ENCODE results near the gene PTPRG.
A peak's percentile ranks its signal among the peaks of the same experiment; 100 is the strongest.

The PTPRG gene

DNA sequence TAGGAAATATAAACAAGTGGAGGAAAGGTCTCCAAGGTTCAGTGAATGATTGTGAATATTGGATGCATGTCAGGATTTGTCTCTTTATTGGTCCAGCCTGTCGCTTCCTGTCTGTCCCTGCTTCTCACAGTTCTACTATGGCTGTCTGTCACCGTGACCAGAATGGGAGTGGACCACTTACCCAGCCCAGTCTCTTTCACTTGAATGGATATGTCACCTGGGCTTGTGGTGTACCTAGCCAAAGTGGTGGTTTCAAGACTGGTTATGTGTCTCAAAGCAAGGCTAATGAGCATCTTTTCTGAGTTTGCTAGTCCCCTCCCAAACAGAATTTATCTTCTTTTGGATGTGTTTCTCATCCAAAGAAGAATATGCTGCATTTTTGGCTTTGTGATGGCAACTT lies 231.7 kb downstream of the PTPRG start:
- H3K9me3 ChIP-seq (ENCODE audit: control insufficient read depth, low read length) = no peaks in the 10 kb centered on the region
- H3K79me2 ChIP-seq = peaks cover 26% of the 10 kb centered on the region
- H3K4me1 ChIP-seq = peaks cover 13% of the 10 kb centered on the region
- TF ChIP-seq, protein P1, sequence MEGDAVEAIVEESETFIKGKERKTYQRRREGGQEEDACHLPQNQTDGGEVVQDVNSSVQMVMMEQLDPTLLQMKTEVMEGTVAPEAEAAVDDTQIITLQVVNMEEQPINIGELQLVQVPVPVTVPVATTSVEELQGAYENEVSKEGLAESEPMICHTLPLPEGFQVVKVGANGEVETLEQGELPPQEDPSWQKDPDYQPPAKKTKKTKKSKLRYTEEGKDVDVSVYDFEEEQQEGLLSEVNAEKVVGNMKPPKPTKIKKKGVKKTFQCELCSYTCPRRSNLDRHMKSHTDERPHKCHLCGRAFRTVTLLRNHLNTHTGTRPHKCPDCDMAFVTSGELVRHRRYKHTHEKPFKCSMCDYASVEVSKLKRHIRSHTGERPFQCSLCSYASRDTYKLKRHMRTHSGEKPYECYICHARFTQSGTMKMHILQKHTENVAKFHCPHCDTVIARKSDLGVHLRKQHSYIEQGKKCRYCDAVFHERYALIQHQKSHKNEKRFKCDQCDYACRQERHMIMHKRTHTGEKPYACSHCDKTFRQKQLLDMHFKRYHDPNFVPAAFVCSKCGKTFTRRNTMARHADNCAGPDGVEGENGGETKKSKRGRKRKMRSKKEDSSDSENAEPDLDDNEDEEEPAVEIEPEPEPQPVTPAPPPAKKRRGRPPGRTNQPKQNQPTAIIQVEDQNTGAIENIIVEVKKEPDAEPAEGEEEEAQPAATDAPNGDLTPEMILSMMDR (IDR thresholded peaks at IDR 0.05) = no peak
- no peak overlapping the region for H3K9ac ChIP-seq
- H3K27ac ChIP-seq = no peak overlapping the region
- H2AFZ ChIP-seq = no peak overlapping the region
- H3K27me3 ChIP-seq (ENCODE audit: control insufficient read depth, insufficient read depth, low read length) = no peaks in the 10 kb centered on the region
- no peak overlapping the region for H3K4me3 ChIP-seq (ENCODE audit: low read depth, low read length)
- no peaks in the 10 kb centered on the region for H3K36me3 ChIP-seq (ENCODE audit: control insufficient read depth, insufficient read depth, low read length)
- H3K4me2 ChIP-seq (ENCODE audit: low read length) = no peak overlapping the region

DNA sequence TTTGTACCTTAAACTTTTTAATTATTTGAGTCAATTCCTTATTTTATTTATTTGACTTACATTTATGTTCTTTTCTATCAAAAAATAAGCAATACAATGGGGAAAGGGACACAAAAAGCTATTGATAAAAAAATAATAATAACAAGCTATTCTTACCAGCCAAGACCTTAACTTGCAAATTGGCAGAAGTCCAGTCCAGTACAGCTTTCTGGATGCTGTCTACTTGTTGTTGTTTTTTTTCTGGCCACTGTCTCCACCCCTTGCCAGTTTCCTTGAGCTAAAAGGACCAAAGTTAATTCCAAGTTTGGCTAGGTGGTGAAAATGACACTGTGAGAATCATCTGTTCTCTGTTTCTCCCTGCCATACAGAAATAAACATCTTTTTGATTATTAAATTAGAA lies 232.2 kb downstream of the PTPRG start:
- TF ChIP-seq, protein P1 (IDR thresholded peaks at IDR 0.05) = no peak
- Histone ChIP-seq H3K9ac (no peak overlapping the region), H3K79me2 (peaks cover 28% of the 10 kb centered on the region), H3K36me3 (ENCODE audit: control insufficient read depth, insufficient read depth, low read length) (no peaks in the 10 kb centered on the region), H3K27me3 (ENCODE audit: control insufficient read depth, insufficient read depth, low read length) (no peaks in the 10 kb centered on the region), H3K4me2 (ENCODE audit: low read length) (no peak overlapping the region), H3K27ac (no peak overlapping the region), H3K4me3 (ENCODE audit: low read depth, low read length) (no peak overlapping the region), H3K9me3 (ENCODE audit: control insufficient read depth, low read length) (no peaks in the 10 kb centered on the region), H2AFZ (no peak overlapping the region), H3K4me1 (peaks cover 16% of the 10 kb centered on the region)

DNA sequence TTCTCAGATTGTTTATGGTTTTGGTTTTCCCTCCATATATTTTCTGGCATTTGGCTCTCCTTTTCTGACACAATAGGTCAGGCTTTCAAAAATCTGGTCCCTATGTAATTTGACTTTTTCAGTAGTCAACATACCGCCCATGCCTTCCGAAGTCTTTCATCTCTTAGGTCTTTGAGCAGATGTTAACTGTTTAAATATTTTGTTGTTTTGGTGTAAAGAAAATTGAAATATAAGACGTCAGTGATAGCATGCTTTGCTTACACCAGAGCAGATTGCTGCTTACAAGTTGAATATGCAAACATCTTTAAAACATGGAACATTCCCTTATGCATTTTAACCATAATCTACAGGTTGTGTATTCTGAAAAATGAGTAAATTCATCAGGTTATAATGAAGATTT lies 233.0 kb downstream of the PTPRG start:
- H3K36me3 ChIP-seq (ENCODE audit: control insufficient read depth, insufficient read depth, low read length) = no peaks in the 10 kb centered on the region
- H3K4me1 ChIP-seq = peaks cover 16% of the 10 kb centered on the region

DNA sequence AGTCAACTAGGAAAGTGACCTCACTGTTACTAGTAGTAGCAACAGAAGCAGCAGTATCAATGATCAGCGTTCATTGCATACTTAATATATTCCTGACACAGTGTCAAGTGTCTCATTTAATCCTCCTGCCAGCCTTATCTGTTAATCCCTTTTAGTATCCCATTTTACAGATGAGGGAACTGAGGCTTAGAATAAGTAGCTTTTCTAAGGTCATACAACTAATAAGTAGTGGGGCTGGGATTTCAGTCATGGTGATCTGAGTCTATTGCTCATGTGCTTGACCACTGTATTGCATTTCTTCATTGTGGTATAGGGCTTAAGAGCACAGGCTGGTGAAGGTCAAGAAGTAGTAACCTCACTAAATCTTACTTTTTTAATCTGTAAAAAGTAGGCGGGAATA lies 233.6 kb downstream of the PTPRG start:
- Histone ChIP-seq H3K36me3 (ENCODE audit: control insufficient read depth, insufficient read depth, low read length) (no peaks in the 10 kb centered on the region), H3K4me3 (ENCODE audit: low read depth, low read length) (no peak overlapping the region), H3K4me2 (ENCODE audit: low read length) (no peak overlapping the region), H3K4me1 (peaks cover 18% of the 10 kb centered on the region), H2AFZ (no peak overlapping the region), H3K79me2 (peaks cover 38% of the 10 kb centered on the region), H3K27me3 (ENCODE audit: control insufficient read depth, insufficient read depth, low read length) (no peaks in the 10 kb centered on the region), H3K9me3 (ENCODE audit: control insufficient read depth, low read length) (no peaks in the 10 kb centered on the region), H3K27ac (no peak overlapping the region), H3K9ac (no peak overlapping the region)
- TF ChIP-seq, protein P1 (IDR thresholded peaks at IDR 0.05) = no peak

More for the DNA sequence above, 233.0 kb downstream of the PTPRG start:
- H3K4me3 ChIP-seq (ENCODE audit: low read depth, low read length) = no peak overlapping the region
- H3K4me2 ChIP-seq (ENCODE audit: low read length) = no peak overlapping the region
- no peak overlapping the region for H2AFZ ChIP-seq
- no peaks in the 10 kb centered on the region for H3K9me3 ChIP-seq (ENCODE audit: control insufficient read depth, low read length)
- no peak overlapping the region for H3K9ac ChIP-seq
- TF ChIP-seq, protein P1 (IDR thresholded peaks at IDR 0.05) = no peak
- H3K27ac ChIP-seq = no peak overlapping the region
- H3K27me3 ChIP-seq (ENCODE audit: control insufficient read depth, insufficient read depth, low read length) = no peaks in the 10 kb centered on the region
- H3K79me2 ChIP-seq = peaks cover 31% of the 10 kb centered on the region

DNA sequence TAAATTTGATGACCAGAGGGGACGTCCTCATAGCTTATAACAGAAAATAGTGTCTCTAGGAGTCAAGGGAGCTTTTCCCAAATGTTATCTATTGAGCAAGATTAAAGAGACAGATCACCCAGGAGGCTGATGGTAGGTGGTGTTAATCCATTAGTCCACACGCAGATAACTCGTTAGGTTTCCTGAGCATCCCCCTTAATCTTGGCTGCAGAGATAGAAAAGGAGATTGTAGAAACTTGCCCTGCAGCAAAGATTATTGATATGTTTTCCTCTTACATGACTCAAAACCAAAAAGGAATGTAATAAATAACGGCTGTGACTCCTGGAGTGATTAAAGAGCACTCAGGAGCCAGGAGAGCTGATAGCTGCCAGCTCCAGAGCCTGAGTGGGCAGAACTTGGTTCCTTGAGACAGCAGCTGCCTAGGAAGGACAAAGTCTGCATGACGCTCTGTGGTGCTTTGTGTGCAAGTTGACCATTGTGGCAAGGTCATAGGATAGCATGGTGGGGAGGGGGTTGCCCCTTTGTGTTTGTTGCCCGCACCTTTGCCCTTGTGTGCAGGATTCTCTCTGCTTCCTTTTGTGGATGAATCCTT lies 234.8 kb downstream of the PTPRG start:
- peaks cover 23% of the 10 kb centered on the region for H3K4me1 ChIP-seq
- no peaks in the 10 kb centered on the region for H3K9me3 ChIP-seq (ENCODE audit: control insufficient read depth, low read length)
- no peaks in the 10 kb centered on the region for H3K36me3 ChIP-seq (ENCODE audit: control insufficient read depth, insufficient read depth, low read length)
- H3K4me3 ChIP-seq (ENCODE audit: low read depth, low read length) = no peak overlapping the region
- peaks cover 48% of the 10 kb centered on the region for H3K79me2 ChIP-seq
- no peak overlapping the region for H3K9ac ChIP-seq
- no peaks in the 10 kb centered on the region for H3K27me3 ChIP-seq (ENCODE audit: control insufficient read depth, insufficient read depth, low read length)
- no peak overlapping the region for H3K4me2 ChIP-seq (ENCODE audit: low read length)
- peak overlapping the region; percentile 40 for H3K27ac ChIP-seq
- peak overlapping the region; percentile 1 for H2AFZ ChIP-seq
- TF ChIP-seq, protein P1 (IDR thresholded peaks at IDR 0.05) = no peak

Data from parathyroid adenoma (tissue), 2 donors.